Thyroid gland (tissue), 4 donors: ENCODE data around the gene PIP5KL1.

Experiments
- CTCF ChIP-seq, 6 experiments: fragments of 200-600 bp in 3 of 6; fragments of 450-650 bp in 3 of 6; sonication (generic) in 3 of 6; IDR thresholded peaks; one replicate each; pipeline ENCODE4 v1.5.1; 2016 to 2019; ENCODE audit warnings: antibody characterized with exemption in 6 of 6, mild to moderate bottlenecking in 2 of 6, inconsistent platforms in 1 of 6, moderate library complexity in 1 of 6
- POLR2A ChIP-seq, 2 donors: fragments of 450-650 bp; IDR thresholded peaks; one replicate each; pipeline ENCODE4 v1.6.1; 2017; ENCODE audit warnings: antibody characterized with exemption in 2 of 2, mild to moderate bottlenecking in 2 of 2, moderate library complexity in 1 of 2

- TF ChIP-seq CTCF (IDR thresholded peaks at IDR 0.05), result no peak
- TF ChIP-seq POLR2A (IDR thresholded peaks at IDR 0.05), result no peak
Observed at GRCh38 chr9:127917603-127918002, 13.0 kb downstream of the PIP5KL1 start.
